ENCODE measurements around the gene ERCC6L2. TPM values are rescaled to one million over a fixed set of nuclear protein-coding genes. Genes with fewer than 3 reads are reported as not detected.

Gene ERCC6L2
- total RNA-seq, 2 donors from 2014 or later = 37.7 to 44.2 TPM

GRCh38 chr9:95845751-95846150, 29.7 kb upstream of the ERCC6L2 start:
- WGBS, 2 experiments (ENCODE audit: insufficient coverage in 1 of 2, insufficient read length in 1 of 2) = 95 to 100% methylated on average over 1 of the region's 1 CpG

GRCh38 chr9:95848764-95849163, 26.7 kb upstream of the ERCC6L2 start:
- no peaks in the 10 kb centered on the region for H3K4me1 Mint-ChIP-seq
- H3K27me3 ChIP-seq (ENCODE audit: control insufficient read depth, insufficient read depth, low read length, poor library complexity, severe bottlenecking) = no peaks in the 10 kb centered on the region
- H3K4me3 Mint-ChIP-seq = no peak overlapping the region
- peaks cover 9% of the 10 kb centered on the region for H3K36me3 Mint-ChIP-seq (ENCODE audit: low read depth)
- no peaks in the 10 kb centered on the region for H3K4me1 ChIP-seq (ENCODE audit: control insufficient read depth, insufficient read depth, low read length)
- TF ChIP-seq CTCF (conservative IDR thresholded peaks at IDR 0.05) = no peak
- H3K9me3 Mint-ChIP-seq = peaks cover 8% of the 10 kb centered on the region
- no peak for DNase-seq
- H3K27ac ChIP-seq (ENCODE audit: low read depth, low read length) = no peak overlapping the region
- H3K9ac ChIP-seq (ENCODE audit: extremely low read depth, low read length, poor library complexity, severe bottlenecking) = no peak overlapping the region
- no peak overlapping the region for H3K27ac Mint-ChIP-seq
- H3K27me3 Mint-ChIP-seq (ENCODE audit: insufficient read depth) = no peaks in the 10 kb centered on the region
- no peaks in the 10 kb centered on the region for H3K9me3 ChIP-seq (ENCODE audit: control insufficient read depth, low read length)
- H3K4me3 ChIP-seq (ENCODE audit: low read length) = no peak overlapping the region
- no peaks in the 10 kb centered on the region for H3K36me3 ChIP-seq (ENCODE audit: control insufficient read depth, insufficient read depth, low read length)

More at GRCh38 chr9:95845751-95846150, 29.7 kb upstream of the ERCC6L2 start:
- no peak overlapping the region for H3K27ac ChIP-seq (ENCODE audit: low read depth, low read length)
- H3K27me3 Mint-ChIP-seq (ENCODE audit: insufficient read depth) = no peaks in the 10 kb centered on the region
- no peaks in the 10 kb centered on the region for H3K36me3 ChIP-seq (ENCODE audit: control insufficient read depth, insufficient read depth, low read length)
- TF ChIP-seq CTCF (conservative IDR thresholded peaks at IDR 0.05) = no peak
- H3K9me3 Mint-ChIP-seq = peaks cover 8% of the 10 kb centered on the region
- H3K9me3 ChIP-seq (ENCODE audit: control insufficient read depth, low read length) = no peaks in the 10 kb centered on the region
- no peak overlapping the region for H3K4me3 Mint-ChIP-seq
- H3K4me1 ChIP-seq (ENCODE audit: control insufficient read depth, insufficient read depth, low read length) = no peaks in the 10 kb centered on the region
- DNase-seq = no peak
- H3K27me3 ChIP-seq (ENCODE audit: control insufficient read depth, insufficient read depth, low read length, poor library complexity, severe bottlenecking) = no peaks in the 10 kb centered on the region
- no peaks in the 10 kb centered on the region for H3K4me1 Mint-ChIP-seq
- peaks cover 9% of the 10 kb centered on the region for H3K36me3 Mint-ChIP-seq (ENCODE audit: low read depth)
- no peak overlapping the region for H3K27ac Mint-ChIP-seq
- H3K4me3 ChIP-seq (ENCODE audit: low read length) = no peak overlapping the region
- H3K9ac ChIP-seq (ENCODE audit: extremely low read depth, low read length, poor library complexity, severe bottlenecking) = no peak overlapping the region

GRCh38 chr9:95852059-95853032, 23.1 kb upstream of the ERCC6L2 start:
- H3K4me1 Mint-ChIP-seq = peaks cover 8% of the 10 kb centered on the region
- no peak overlapping the region for H3K4me3 Mint-ChIP-seq
- TF ChIP-seq CTCF (conservative IDR thresholded peaks at IDR 0.05) = no peak
- H3K9me3 Mint-ChIP-seq = peaks cover 8% of the 10 kb centered on the region
- Histone ChIP-seq H3K27me3 (ENCODE audit: control insufficient read depth, insufficient read depth, low read length, poor library complexity, severe bottlenecking) (no peaks in the 10 kb centered on the region), H3K9ac (ENCODE audit: extremely low read depth, low read length, poor library complexity, severe bottlenecking) (no peak overlapping the region), H3K9me3 (ENCODE audit: control insufficient read depth, low read length) (no peaks in the 10 kb centered on the region), H3K4me1 (ENCODE audit: control insufficient read depth, insufficient read depth, low read length) (peaks cover 8% of the 10 kb centered on the region), H3K36me3 (ENCODE audit: control insufficient read depth, insufficient read depth, low read length) (no peaks in the 10 kb centered on the region), H3K4me3 (ENCODE audit: low read length) (no peak overlapping the region), H3K27ac (ENCODE audit: low read depth, low read length) (no peak overlapping the region)
- no peak for DNase-seq
- peaks cover 9% of the 10 kb centered on the region for H3K36me3 Mint-ChIP-seq (ENCODE audit: low read depth)
- WGBS, 2 experiments (ENCODE audit: insufficient coverage in 1 of 2, insufficient read length in 1 of 2) = 81 to 87% methylated on average over 7 of the region's 7 CpGs
- H3K27ac Mint-ChIP-seq = no peak overlapping the region
- no peaks in the 10 kb centered on the region for H3K27me3 Mint-ChIP-seq (ENCODE audit: insufficient read depth)
